Measurements from ENCODE around the gene FCGR3A. TPM values are rescaled to one million over a fixed set of nuclear protein-coding genes. Genes with fewer than 3 reads are reported as not detected.
"Not testable (repeated sequence)": the region's sequence is repeated elsewhere in the genome, so short reads cannot be mapped to it uniquely, and the experiment has no call there.

The FCGR3A gene
- 3.4 TPM for polyA plus RNA-seq (ENCODE audit: insufficient read length)

DNA sequence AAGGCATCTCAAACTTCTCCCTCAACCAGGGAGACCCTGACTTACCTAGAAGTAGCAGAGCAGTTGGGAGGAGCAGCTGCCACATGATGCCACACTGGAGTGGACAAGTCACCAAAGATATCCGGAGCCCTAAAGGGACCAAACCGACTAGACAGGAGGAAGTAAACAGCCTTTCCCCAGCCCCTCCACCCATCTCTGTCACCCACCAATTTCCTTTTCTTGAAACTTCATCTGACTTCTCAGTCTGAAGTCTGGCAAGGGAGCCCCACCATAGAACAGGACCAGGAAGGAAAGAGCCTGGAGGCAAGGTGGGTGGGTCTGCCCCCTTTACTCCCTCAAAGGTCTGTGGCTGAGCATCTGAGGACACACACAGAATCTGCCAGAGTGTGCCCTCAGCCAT is at the start of gene FCGR3A:
TSS of gene FCGR3A (minus strand) at position 167 of the 400 bp plus-strand sequence. CDS start at position 85, 82 bp downstream.
- no peak for DNase-seq

DNA sequence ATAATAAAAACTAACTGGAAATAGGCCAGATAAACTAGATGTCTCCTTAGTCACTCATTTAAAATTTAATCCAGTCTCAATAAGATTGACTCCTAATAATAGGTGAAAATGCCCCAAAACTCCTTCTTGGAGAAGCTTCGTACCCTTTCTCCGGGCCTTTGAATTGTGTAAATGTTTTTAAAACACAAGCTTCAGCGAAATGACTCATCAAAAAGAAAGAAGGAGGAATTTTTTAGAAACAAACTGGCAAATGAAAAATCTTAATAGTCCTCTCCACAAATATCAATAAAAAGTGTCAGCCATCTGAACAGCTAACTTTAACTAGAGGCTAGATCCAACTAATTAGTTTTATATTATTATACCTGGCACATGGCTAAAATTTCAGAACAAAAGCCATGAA is 47.5 kb upstream of the FCGR3A start:
- DNase-seq, result not testable (repeated sequence)

DNA sequence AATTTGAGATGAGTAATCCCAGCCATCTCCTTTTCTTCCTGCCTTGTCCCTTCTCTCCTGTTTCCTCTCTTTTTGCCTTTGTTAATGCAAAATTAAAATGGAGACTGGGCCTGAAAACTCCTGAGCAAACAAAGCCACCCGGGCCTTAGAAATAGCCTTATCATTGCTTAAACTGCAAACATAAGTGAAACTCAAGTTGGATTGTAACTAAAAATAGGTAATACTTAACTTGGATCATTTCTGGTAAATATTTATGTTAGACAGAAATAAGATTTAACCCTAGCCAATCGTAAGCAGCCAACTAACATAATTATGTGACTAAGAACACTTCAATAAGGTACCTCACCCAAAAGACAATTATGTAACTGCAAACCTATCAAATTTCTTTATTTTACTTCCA is 46.0 kb upstream of the FCGR3A start:
- DNase-seq, result not testable (repeated sequence)

DNA sequence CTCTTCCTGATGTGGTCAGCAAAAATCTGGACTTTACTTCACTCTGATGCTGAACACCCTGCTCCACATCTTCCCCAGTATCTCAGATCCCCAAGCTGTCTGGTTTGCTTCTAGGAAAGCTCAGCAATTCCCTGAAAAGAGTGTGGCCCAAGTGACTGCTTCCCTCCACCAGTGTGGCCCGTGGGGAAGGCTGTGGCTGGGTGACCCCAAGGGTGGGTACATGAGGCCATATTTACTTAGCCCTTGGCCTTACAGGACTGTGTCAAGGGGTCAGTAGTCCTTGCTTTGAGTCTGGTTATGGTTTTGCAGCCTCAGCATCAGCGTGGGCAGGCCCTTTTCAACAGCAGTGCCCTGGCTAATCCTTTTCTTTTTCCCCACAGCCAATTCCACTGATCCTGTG is 45.6 kb upstream of the FCGR3A start:
- not testable (repeated sequence) for DNase-seq

DNA sequence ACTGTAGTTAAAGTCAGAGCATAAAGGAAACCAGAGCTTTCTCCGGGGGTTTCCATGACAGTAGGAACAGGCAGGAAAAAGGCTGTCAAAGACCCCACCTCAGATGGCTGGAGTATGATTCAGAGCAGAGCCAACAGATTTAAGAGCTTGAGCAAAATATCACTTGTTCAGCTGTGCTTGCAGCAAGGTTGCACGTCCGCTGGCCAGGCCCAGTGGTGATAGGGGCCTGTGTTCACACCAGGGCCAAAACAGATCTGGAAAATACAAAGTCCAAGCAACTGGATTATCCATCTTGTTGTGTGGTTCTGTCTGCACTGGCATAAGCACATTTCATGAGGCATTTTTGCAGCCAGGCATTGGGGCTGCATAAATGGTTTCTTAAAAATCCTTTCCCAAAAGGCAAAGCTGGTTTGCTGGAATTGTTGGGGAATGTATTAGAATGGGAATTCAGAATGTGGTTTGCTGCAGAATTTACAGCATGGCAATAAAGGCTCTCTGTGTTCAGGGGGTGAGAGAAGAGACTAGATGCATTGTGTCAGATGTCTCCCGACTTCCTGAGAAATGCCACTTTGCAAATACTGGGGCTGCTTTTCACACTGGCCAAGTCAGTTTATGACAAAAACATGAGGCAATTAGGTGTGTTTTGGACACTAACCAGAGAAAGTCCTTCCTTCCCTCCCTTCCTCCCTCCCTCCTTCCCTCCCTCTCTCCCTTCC is 44.8 kb upstream of the FCGR3A start:
- DNase-seq, result not testable (repeated sequence)

DNA sequence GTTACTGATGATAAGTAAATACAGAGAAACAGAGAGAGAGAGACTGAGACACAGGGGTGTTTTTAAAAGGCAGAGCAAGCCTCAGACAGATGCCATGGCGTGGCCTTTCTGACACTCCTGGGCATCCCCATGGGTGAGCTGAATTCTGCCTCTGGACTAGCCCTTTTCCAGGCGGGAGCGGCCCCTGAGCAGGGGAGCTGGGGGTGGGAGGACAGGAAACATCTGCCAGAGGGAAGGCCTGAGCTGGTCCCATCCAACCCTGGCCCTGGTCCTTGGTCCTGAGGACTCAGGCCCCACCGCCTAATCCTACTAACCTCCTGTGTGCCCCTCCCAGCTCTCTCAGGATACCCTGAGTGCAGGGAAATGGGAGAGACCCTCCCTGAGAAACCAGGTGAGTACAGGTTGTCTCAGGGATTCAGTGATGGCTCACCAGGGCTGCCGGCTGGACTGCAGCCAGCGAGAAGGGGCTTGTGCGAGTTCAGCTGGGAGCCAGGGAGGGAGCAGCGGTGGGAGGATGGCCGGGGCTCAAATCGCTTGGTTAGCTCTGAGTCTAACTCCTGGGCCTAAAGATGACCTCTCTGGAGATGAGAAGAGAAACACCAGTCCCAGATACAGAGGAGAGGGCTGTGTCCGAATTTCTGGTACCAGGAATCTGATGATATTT is 43.6 kb upstream of the FCGR3A start:
- not testable (repeated sequence) for DNase-seq

DNA sequence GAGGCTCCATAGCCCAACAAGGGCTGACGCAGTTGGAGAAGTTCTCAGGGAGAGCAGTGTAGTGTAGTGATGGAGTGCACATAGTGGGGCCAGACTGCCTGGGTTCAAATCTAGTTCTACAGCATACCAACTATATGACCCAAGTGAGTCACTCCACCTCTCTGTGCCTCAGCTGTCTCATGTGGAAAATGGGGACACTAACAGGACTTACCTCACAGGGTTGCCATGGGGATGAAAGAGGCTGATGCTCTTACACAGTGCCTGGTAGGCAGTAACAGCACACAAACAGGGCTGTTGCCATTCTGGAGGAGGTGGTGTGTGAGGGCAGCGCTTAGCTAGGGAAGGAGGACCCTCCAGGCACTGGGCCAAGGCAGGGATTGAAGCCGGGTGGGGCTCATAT is 43.0 kb upstream of the FCGR3A start:
- not testable (repeated sequence) for DNase-seq

DNA sequence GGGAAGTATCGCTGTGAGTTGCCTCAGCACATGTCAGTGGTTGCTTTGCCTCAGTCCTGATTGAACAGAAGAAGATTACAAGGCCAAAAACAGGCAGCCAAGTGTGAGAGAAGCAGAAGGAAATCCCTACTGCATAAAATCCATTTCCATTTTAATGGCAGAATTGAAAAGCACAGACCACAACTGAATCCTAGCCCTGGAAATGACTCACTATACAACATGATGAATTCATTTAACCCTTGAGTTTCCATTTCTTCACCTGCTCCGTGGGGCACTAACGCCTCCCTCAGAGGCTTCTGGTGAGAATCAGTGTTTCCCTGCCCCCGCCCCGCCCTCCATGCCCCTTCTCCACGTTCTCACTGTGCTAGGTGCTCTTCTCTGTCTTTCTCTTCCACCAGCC is 40.3 kb upstream of the FCGR3A start:
- DNase-seq, result not testable (repeated sequence)

DNA sequence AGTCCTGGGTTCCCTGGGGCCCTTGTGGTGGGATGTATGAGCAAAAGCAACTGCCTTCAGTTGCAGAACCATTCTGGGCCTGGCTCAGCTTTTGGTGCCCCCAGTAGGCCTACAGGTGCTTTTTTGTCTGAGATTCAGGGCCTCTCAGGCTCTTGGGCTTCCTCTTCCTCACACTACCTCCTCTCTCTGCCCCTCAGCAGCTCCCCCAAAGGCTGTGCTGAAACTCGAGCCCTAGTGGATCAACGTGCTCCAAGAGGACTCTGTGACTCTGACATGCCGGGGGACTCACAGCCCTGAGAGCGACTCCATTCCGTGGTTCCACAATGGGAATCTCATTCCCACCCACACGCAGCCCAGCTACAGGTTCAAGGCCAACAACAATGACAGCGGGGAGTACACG is 39.7 kb upstream of the FCGR3A start:
- DNase-seq, result not testable (repeated sequence)

DNA sequence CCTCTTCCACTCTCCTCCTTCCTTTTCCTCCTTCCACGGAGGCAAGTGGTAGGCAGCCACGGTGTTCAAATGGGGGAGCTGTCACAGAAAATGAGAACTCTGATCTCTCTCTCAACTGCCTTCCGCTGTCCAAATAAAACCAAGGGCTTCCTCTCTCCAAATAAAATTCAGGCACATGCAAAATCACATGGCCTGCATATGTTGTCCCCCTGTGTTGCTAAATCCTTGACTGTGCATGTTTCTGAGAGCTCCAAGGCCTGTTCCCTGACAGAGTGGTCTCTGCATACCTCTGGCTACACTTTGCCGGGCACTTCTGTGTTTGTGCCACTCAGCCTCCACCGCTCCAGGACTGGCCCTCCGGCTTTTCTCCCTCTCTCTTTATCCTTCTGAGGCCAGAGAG is 39.0 kb upstream of the FCGR3A start:
- DNase-seq, result not testable (repeated sequence)

DNA sequence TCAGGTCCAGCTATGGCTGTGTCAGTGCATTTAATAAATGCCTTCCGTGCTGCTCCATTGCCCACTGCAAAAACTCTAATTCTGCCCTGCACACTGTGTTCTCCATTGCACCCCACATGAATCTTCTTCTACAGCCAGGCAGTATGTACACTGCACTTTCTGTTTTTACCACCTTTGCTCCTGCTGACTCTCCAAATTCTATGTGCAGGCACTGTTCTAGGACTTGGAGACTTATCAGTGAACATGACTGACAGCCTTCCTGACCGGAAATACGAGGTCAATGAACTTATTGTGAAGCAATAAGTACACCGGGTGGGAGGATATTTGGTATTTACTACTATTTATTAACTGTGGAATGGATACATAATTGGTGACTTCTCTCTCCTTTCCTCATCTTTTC is 33.3 kb upstream of the FCGR3A start:
- DNase-seq, result not testable (repeated sequence)

DNA sequence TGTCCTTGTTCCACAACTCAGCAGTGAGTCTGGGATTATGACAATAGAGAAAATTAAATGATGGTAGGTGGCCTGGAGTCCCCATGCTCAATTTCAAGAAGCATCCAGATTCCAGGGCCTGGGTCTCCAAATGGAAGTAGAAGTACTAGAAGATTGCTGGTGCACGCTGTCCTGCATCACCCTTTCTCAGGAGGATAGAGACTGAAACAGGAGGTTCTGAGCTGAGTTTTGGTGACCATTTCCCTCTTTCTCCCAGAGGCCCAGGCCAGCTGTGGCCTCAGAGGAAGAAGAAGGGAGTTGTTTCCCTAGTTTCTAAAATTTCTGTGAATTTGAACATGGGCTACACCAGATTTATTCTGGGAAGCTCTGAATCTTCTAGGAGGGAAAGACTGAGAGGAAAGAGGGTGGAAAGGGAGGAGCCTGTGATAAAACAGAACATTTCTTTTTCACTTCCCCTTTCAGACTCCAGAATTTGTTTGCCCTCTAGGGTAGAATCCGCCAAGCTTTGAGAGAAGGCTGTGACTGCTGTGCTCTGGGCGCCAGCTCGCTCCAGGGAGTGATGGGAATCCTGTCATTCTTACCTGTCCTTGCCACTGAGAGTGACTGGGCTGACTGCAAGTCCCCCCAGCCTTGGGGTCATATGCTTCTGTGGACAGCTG is 31.4 kb upstream of the FCGR3A start:
- not testable (repeated sequence) for DNase-seq

DNA sequence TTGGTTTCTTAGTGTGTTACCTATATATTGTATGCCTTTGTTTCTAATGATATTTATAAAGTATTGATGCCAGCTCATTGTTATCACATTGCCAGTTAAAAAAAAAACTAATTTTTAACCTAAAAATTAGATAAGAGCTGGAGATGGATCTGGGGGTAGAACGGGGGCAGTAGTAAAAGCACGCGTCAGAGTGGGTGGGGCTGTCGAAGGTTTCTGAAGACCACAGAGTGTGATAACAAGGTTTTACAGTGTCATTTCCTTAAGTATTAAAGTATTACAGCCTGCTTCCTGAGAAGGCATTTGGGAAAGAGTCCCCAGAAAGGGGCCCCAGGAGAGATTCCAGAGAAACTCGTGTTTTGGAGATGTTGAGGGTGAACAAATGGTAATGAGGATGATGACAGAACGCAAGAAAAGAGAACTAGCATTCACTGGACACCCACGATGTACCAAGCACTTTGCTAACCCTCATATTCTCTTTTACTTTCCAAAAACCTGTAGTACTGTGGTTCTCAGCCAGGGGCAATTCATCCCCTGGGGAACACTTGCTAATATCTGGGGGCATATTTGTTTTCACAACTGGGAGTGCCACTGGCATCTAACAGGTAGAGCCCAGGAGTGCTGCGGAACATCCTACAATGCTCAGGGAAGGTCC is 30.4 kb upstream of the FCGR3A start:
- DNase-seq, result not testable (repeated sequence)

DNA sequence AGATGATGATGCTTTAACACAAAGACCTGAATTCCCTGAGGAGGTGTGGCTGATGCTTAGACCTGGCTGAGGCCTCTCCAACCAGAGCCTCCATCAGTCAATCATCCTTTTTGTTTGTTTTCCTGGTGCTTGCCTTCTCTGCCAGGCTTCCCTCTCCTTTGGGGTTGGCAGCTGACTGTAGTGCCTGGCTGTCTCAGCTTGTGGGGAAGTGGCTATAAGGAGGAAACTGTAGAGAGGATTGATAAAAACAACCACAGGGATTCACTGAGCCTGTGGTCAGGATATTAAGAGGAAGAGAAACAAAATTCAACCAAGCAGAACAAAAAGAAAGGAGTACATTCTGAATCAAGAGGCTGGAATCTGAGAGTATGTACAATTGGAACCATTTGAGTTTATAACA is 27.1 kb upstream of the FCGR3A start:
- DNase-seq, result not testable (repeated sequence)

DNA sequence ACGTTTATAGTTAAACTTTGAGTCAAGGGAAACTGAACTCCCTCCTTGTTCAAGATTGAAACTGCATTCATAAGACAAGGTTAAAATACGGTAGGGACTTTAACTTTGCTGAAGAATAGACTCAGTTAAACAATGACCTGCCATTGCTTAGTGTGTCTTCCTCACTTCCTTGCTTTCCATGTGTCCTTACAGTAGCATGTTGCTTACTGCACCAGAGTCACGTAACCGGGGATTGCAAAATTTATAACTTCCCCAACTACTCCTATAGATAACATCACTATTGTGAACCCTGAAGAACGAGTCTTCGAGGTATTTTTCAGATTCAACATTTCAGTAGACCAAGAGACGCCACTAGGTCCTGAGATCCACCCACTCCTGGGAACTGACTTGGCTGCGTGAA is 22.1 kb upstream of the FCGR3A start:
- DNase-seq, result not testable (repeated sequence)

DNA sequence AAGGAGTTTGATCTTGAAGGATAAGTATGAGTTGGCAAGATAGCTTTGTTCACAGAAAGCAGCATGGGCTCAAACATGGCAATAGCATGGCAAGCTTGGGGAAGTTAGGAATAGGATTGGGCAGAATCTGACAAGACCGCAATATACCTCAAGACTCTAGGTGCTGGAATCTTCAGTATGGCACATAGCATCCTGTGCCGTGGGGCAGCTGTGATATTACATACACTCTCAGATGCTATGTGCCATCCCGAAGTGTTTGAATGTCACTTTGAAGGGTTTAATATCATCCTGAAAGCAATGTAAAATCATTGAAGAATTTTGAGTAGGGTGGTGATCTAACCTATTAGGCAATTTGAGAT is 17.0 kb upstream of the FCGR3A start:
- DNase-seq, result not testable (repeated sequence)

DNA sequence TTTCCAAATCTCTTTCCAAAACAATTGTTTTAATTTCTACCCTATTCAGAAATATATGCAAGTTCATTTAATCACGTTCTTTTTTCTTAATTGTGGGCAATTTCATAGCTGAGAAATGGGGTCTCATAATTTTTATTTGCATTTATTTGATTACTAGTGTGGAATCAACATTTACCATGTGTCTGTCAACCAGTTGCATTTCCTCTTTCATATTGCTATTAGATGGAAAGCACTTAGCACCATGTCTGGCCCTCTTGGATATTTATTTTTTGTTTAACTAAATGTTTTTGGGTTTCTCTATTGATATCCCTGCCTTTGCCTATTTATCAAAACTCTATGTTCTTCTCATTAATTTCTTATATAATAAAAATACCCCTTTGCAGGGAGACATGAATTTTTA is 13.9 kb upstream of the FCGR3A start:
- not testable (repeated sequence) for DNase-seq

DNA sequence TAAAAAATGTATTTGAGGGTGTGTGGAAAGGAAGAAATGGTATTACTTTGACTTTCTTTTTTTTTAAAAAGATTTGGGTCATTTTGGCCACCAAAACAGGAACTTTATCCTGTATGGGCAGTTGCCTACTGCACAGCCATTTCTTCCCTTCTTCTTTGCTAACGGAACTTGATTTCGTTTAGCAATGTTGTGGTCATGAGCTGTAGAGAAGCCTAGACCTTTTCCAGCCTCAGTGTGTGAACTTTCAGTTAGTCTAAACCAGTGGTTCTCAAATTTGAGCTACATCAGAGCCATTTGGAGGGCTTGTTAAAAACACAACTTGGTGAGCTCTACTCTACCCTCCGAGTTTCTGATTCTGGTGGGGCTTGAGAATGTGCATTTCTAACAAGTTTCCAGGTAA is 12.8 kb upstream of the FCGR3A start:
- not testable (repeated sequence) for DNase-seq

DNA sequence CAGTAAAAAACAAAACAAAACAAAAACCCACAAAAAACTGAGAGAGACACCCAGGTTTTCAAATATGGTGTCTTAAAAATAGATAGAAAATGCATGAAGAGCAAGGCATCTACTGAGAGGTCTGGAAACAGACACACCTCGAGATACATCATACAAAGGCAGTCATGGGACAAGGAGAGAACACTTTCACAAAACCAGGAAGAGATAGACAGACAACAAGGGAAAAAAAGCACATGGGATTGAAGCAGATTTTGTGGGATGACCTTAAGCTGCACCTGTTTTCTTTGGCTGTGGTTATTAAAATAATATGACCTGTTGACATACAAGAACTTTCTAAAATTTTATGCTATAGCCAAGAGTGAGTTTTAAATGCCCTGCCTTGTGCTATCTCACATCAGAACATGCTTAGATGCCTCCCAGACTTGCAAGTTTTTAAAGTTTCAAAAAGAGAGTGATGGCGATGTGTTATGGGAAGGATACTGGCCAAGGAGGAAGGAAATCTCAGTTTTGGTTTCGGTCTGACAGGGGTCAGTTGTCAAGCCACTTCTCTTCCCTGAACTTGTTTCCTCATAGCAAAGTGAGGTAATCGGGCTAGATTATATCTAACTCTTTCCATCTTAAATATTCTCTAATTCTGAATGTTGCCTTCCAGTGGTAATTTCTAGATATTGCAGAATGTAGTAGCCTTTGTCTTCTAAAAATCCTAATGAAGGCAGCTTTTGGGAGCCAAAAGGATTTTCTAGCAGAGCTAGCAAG is 11.5 kb upstream of the FCGR3A start:
- DNase-seq, result peak; percentile 26

DNA sequence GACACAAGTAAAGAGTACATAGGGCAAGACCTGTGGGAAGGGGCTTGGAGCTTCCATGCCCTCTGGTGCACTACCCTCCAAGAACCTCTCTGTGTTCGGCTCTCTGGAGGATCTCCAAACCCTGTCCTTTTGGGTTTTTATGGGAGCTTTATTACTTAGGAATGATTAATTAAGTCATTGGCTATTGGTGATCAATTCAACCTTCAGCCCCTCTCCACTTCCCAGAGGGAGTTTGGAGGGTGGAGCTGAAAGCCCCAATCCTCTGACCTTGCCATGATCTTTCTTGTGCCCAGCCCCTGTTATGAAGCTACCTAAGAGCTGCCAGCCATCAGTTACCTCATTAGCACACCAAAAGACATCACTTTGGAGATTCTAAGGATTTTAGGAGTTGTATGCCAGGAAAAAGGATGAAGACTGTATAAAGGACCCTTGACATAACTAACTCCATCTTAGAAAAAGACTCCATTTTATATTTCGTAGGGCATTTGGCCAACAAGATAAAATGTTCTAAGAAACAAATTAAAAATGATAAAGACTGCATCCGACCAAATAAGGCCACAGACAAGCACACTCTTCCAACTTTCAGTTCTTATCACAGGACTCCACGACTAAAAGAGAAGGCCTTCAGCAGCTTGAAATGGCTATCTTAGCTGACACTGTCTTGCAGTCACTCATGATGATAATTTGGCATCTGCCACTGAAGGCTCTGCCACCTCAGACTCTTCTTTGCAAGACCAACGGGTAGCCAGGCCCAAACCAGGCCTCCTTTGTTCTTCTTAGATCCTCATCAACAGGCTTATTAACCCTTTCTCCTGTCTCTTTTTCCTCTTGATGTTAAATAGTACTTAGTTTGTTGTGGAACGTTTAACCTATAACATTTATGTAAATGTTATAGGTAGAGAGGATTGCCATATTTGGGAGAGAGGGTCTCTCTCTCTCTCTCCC is 8.2 kb upstream of the FCGR3A start:
- not testable (repeated sequence) for DNase-seq

DNA sequence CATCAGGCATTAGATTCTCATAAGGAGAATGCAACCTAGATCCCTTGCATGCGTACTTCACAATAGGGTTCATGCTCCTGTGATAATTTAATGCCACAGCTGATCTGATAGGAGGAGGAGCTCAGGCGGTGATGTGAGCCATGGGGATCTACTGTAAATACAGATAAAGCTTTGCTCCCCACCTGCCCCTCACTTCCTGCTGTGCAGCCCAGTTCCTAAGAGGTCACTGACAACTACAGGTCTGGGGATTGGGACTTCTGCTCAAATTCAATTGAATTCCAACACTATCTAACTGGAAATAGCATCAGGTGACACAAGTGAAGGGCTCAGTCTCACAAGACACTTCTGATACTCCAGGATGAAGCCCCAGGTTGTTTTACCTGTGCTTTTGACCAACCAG is 7.4 kb upstream of the FCGR3A start:
- DNase-seq, result not testable (repeated sequence)
